ENCODE measurements around the gene RAPGEF4.
A peak's percentile ranks its signal among the peaks of the same experiment; 100 is the strongest.

RAPGEF4 gene

DNA sequence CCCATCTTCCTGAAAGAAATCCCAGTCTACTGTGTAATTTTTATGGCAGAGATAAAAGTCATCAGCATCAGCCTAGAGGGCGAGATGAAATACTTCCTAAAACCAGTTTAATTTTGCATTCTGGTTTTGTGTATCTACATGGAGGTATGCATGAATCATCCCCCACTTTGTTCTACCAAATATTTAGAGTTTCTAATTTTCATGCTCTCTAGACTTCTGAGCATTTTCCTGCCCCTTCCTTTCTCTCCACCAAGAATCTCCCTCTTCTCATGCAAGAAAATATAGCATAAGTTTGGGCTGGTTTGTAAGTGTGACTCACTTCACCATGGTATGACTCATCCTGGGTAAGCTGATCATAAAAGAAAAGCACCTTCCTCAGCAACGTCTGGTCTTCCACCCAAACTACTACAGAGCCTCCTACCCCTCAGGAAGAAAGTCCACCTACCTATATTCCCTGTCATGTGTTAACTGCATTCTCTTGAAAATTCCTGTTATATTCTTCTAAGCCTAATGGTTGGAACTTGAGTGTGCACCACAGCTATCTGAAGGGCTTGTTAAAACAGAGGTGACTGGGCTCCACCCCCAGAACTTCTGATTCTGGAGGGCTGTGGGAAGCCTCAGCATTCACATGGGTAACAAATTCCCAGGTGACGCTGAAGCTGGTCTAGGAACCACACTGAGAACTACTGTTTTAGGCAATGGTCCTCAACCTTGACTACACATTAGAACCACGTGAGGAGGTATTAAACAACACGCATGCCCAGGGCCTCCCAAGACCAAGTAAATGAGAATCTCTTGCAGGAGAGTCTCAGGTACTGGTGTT lies 37.4 kb upstream of the RAPGEF4 start (continued):
- TF ChIP-seq ZNF791 (tag by site-specific recombination; IDR thresholded peaks at IDR 0.05) (no peak), ZNF600 (tag by site-specific recombination; IDR thresholded peaks at IDR 0.05) (peak; percentile 53; the same call in 1 of the 2 replicates), HOXC10 (CRISPR knock-in tag; IDR thresholded peaks at IDR 0.05) (no peak), SP7 (tag by site-specific recombination; IDR thresholded peaks at IDR 0.05) (peak; percentile 74), ZNF114 (tag by site-specific recombination; IDR thresholded peaks at IDR 0.05) (no peak), ZNF426 (tag by site-specific recombination; IDR thresholded peaks at IDR 0.05) (no peak), ZFHX2 (tag by site-specific recombination; conservative IDR thresholded peaks at IDR 0.05) (peak; percentile 56; the same call in 1 of the 2 replicates), ZNF23 (tag by site-specific recombination; IDR thresholded peaks at IDR 0.05; ENCODE audit: borderline replicate concordance) (no peak), PRDM1 (tag by site-specific recombination; IDR thresholded peaks at IDR 0.05) (peak; percentile 88), ZNF202 (tag by site-specific recombination; IDR thresholded peaks at IDR 0.05; ENCODE audit: borderline replicate concordance) (no peak), ZNF558 (tag by site-specific recombination; IDR thresholded peaks at IDR 0.05) (no peak; the same call in 1 of the 2 replicates), ZNF747 (tag by site-specific recombination; IDR thresholded peaks at IDR 0.05) (no peak), GLI2 (tag by site-specific recombination; IDR thresholded peaks at IDR 0.05; ENCODE audit: borderline replicate concordance, low read depth) (no peak), KLF10 (tag by site-specific recombination; IDR thresholded peaks at IDR 0.05) (no peak), ZNF555 (tag by site-specific recombination; conservative IDR thresholded peaks at IDR 0.05) (no peak), ZNF658 (tag by site-specific recombination; IDR thresholded peaks at IDR 0.05) (no peak), ZNF157 (tag by site-specific recombination; IDR thresholded peaks at IDR 0.05) (no peak), ZNF510 (tag by site-specific recombination; IDR thresholded peaks at IDR 0.05; ENCODE audit: insufficient replicate concordance) (peak; percentile 14), ZNF223 (tag by site-specific recombination; IDR thresholded peaks at IDR 0.05) (no peak), ZNF354C (tag by site-specific recombination; IDR thresholded peaks at IDR 0.05; ENCODE audit: borderline replicate concordance, low read depth) (no peak)
- TF ChIP-seq, protein P1, sequence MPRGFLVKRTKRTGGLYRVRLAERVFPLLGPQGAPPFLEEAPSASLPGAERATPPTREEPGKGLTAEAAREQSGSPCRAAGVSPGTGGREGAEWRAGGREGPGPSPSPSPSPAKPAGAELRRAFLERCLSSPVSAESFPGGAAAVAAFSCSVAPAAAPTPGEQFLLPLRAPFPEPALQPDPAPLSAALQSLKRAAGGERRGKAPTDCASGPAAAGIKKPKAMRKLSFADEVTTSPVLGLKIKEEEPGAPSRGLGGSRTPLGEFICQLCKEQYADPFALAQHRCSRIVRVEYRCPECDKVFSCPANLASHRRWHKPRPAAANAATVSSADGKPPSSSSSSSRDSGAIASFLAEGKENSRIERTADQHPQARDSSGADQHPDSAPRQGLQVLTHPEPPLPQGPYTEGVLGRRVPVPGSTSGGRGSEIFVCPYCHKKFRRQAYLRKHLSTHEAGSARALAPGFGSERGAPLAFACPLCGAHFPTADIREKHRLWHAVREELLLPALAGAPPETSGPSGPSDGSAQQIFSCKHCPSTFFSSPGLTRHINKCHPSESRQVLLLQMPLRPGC (tag by site-specific recombination; IDR thresholded peaks at IDR 0.05): 0 out of 2 replicates have a peak, but pooled peaks have one; percentile 46
- TF ChIP-seq, protein P2, sequence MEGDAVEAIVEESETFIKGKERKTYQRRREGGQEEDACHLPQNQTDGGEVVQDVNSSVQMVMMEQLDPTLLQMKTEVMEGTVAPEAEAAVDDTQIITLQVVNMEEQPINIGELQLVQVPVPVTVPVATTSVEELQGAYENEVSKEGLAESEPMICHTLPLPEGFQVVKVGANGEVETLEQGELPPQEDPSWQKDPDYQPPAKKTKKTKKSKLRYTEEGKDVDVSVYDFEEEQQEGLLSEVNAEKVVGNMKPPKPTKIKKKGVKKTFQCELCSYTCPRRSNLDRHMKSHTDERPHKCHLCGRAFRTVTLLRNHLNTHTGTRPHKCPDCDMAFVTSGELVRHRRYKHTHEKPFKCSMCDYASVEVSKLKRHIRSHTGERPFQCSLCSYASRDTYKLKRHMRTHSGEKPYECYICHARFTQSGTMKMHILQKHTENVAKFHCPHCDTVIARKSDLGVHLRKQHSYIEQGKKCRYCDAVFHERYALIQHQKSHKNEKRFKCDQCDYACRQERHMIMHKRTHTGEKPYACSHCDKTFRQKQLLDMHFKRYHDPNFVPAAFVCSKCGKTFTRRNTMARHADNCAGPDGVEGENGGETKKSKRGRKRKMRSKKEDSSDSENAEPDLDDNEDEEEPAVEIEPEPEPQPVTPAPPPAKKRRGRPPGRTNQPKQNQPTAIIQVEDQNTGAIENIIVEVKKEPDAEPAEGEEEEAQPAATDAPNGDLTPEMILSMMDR (tag by site-specific recombination; IDR thresholded peaks at IDR 0.05): no peak
- TF ChIP-seq, protein P3, sequence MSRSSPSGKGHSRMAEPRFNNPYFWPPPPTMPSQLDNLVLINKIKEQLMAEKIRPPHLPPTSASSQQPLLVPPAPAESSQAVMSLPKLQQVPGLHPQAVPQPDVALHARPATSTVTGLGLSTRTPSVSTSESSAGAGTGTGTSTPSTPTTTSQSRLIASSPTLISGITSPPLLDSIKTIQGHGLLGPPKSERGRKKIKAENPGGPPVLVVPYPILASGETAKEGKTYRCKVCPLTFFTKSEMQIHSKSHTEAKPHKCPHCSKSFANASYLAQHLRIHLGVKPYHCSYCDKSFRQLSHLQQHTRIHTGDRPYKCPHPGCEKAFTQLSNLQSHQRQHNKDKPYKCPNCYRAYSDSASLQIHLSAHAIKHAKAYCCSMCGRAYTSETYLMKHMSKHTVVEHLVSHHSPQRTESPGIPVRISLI (tag by site-specific recombination; IDR thresholded peaks at IDR 0.05): no peak
- TF ChIP-seq, protein P4, sequence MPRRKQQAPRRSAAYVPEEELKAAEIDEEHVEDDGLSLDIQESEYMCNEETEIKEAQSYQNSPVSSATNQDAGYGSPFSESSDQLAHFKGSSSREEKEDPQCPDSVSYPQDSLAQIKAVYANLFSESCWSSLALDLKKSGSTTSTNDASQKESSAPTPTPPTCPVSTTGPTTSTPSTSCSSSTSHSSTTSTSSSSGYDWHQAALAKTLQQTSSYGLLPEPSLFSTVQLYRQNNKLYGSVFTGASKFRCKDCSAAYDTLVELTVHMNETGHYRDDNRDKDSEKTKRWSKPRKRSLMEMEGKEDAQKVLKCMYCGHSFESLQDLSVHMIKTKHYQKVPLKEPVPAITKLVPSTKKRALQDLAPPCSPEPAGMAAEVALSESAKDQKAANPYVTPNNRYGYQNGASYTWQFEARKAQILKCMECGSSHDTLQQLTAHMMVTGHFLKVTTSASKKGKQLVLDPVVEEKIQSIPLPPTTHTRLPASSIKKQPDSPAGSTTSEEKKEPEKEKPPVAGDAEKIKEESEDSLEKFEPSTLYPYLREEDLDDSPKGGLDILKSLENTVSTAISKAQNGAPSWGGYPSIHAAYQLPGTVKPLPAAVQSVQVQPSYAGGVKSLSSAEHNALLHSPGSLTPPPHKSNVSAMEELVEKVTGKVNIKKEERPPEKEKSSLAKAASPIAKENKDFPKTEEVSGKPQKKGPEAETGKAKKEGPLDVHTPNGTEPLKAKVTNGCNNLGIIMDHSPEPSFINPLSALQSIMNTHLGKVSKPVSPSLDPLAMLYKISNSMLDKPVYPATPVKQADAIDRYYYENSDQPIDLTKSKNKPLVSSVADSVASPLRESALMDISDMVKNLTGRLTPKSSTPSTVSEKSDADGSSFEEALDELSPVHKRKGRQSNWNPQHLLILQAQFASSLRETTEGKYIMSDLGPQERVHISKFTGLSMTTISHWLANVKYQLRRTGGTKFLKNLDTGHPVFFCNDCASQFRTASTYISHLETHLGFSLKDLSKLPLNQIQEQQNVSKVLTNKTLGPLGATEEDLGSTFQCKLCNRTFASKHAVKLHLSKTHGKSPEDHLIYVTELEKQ (tag by site-specific recombination; IDR thresholded peaks at IDR 0.05; ENCODE audit: borderline replicate concordance): no peak
- TF ChIP-seq, protein P5, sequence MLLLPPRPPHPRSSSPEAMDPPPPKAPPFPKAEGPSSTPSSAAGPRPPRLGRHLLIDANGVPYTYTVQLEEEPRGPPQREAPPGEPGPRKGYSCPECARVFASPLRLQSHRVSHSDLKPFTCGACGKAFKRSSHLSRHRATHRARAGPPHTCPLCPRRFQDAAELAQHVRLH (tag by site-specific recombination; IDR thresholded peaks at IDR 0.05): no peak
- TF ChIP-seq, protein P6, sequence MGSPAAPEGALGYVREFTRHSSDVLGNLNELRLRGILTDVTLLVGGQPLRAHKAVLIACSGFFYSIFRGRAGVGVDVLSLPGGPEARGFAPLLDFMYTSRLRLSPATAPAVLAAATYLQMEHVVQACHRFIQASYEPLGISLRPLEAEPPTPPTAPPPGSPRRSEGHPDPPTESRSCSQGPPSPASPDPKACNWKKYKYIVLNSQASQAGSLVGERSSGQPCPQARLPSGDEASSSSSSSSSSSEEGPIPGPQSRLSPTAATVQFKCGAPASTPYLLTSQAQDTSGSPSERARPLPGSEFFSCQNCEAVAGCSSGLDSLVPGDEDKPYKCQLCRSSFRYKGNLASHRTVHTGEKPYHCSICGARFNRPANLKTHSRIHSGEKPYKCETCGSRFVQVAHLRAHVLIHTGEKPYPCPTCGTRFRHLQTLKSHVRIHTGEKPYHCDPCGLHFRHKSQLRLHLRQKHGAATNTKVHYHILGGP (tag by site-specific recombination; IDR thresholded peaks at IDR 0.05): no peak
- TF ChIP-seq, protein P7, sequence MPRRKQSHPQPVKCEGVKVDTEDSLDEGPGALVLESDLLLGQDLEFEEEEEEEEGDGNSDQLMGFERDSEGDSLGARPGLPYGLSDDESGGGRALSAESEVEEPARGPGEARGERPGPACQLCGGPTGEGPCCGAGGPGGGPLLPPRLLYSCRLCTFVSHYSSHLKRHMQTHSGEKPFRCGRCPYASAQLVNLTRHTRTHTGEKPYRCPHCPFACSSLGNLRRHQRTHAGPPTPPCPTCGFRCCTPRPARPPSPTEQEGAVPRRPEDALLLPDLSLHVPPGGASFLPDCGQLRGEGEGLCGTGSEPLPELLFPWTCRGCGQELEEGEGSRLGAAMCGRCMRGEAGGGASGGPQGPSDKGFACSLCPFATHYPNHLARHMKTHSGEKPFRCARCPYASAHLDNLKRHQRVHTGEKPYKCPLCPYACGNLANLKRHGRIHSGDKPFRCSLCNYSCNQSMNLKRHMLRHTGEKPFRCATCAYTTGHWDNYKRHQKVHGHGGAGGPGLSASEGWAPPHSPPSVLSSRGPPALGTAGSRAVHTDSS (tag by site-specific recombination; IDR thresholded peaks at IDR 0.05): no peak
